HG03520 (cell line): ENCODE data around the gene DCP2.

Experiments
- ATAC-seq: cut with Tn5 transposase; IDR thresholded peaks from one replicate; pipeline ENCODE4 v1.9.1; 2021; ENCODE audit warnings: mild to moderate bottlenecking, moderate library complexity; ENCODE audit not compliant: unreplicated experiment

Gene DCP2

GRCh38 chr5:113062869-113063508 is 86.4 kb downstream of the DCP2 start:
- no peak for ATAC-seq

- no peak for ATAC-seq
Observed at GRCh38 chr5:113063927-113064326, 87.3 kb downstream of the DCP2 start.

GRCh38 chr5:113064806-113065205 is 88.2 kb downstream of the DCP2 start:
- ATAC-seq = no peak

- ATAC-seq = no peak
Observed at GRCh38 chr5:113065626-113066025, 89.0 kb downstream of the DCP2 start.

- no peak for ATAC-seq
Observed at GRCh38 chr5:113067635-113068344, 91.2 kb downstream of the DCP2 start.

- ATAC-seq = no peak
Observed at GRCh38 chr5:113068559-113068958, 92.0 kb downstream of the DCP2 start.
